ENCODE measurements around the gene STK11. TPM values are rescaled to one million over a fixed set of nuclear protein-coding genes. Genes with fewer than 3 reads are reported as not detected.
A peak's percentile ranks its signal among the peaks of the same experiment; 100 is the strongest.

Gene STK11
- total and polyA plus RNA-seq, 10 donors = 44.0 to 107 (median 74.5) TPM

GRCh38 chr19:1258163-1258492 is 52.5 kb downstream of the STK11 start:
- intact Hi-C loops (cut with DNase I; ENCODE audit: low total_unique reads) = no loop called here
- Histone ChIP-seq H3K27me3 (replicated peaks in 1 of 7) (no peaks in the 10 kb centered on the region), H3K36me3 (peaks cover 8 to 57% (median 48%) of the 10 kb centered on the region in 6 donors), H3K4me1 (peaks cover 88 to 100% (median 98%) of the 10 kb centered on the region in 6 donors), H3K27ac (peak overlapping the region; percentile 93 to 100 (median 99)), H3K4me3 (peak overlapping the region in 4 of 8 donors; percentile 7 to 78 (median 36)), H3K9me3 (no peaks in the 10 kb centered on the region)
- 53 to 78% (median 64%) methylated on average over 8 of the region's 8 CpGs for WGBS, 5 donors
- no peak for TF ChIP-seq CTCF (IDR thresholded peaks at IDR 0.05 in 8 of 11, conservative IDR thresholded peaks at IDR 0.05 in 3 of 11)
- TF ChIP-seq POLR2A (IDR thresholded peaks at IDR 0.05) = no peak
- TF ChIP-seq POLR2AphosphoS5 (IDR thresholded peaks at IDR 0.05) = peak; percentile 25 to 50 (median 43)
- peak; percentile 84 for DNase-seq

- no peak for TF ChIP-seq POLR2AphosphoS5 (IDR thresholded peaks at IDR 0.05)
- peak in 2 of 11 experiments; percentile 28 to 31 for TF ChIP-seq CTCF (IDR thresholded peaks at IDR 0.05 in 8 of 11, conservative IDR thresholded peaks at IDR 0.05 in 3 of 11)
- TF ChIP-seq POLR2A (IDR thresholded peaks at IDR 0.05) = no peak
- 2 to 4% (median 3%) methylated on average over 15 of the region's 15 CpGs for WGBS, 5 donors
- Histone ChIP-seq H3K27ac (peak overlapping the region; percentile 93 to 100 (median 99)), H3K4me3 (peak overlapping the region; percentile 25 to 80 (median 64)), H3K9me3 (no peaks in the 10 kb centered on the region), H3K27me3 (replicated peaks in 1 of 7) (no peaks in the 10 kb centered on the region), H3K4me1 (peaks cover 82 to 100% (median 98%) of the 10 kb centered on the region in 6 donors), H3K36me3 (peaks cover 8 to 52% (median 44%) of the 10 kb centered on the region in 6 donors)
- intact Hi-C loops (cut with DNase I; ENCODE audit: low total_unique reads) = no loop called here
- no peak for DNase-seq
Measured at GRCh38 chr19:1258707-1259205, 53.2 kb downstream of the STK11 start.

GRCh38 chr19:1259206-1259875 is 53.8 kb downstream of the STK11 start:
- intact Hi-C loops (cut with DNase I; ENCODE audit: low total_unique reads) = no loop called here
- Histone ChIP-seq H3K36me3 (peaks cover 8 to 47% (median 38%) of the 10 kb centered on the region in 6 donors), H3K4me1 (peaks cover 79 to 100% (median 98%) of the 10 kb centered on the region in 6 donors), H3K9me3 (no peaks in the 10 kb centered on the region), H3K4me3 (peak overlapping the region; percentile 25 to 80 (median 64)), H3K27ac (peak overlapping the region; percentile 93 to 100 (median 99)), H3K27me3 (replicated peaks in 1 of 7) (no peaks in the 10 kb centered on the region)
- peak; percentile 98 for DNase-seq
- TF ChIP-seq CTCF (IDR thresholded peaks at IDR 0.05 in 8 of 11, conservative IDR thresholded peaks at IDR 0.05 in 3 of 11) (peak in 3 of 11 experiments; percentile 6 to 21 (median 9)), POLR2AphosphoS5 (IDR thresholded peaks at IDR 0.05) (peak; percentile 97 to 99 (median 97)), POLR2A (IDR thresholded peaks at IDR 0.05) (peak; percentile 43 to 90 (median 48))
- WGBS, 5 donors = 3 to 7% (median 5%) methylated on average over 10 to 17 of the region's 17 CpGs
